Retinal pigment epithelial cell (primary cell): ENCODE results near the gene SLC25A43.

Experiments
- DNase-seq: peaks from one replicate; pipeline ENCODE4 v3.0.0-alpha.2; 2010; ENCODE audit warnings: low read depth
- H3K4me3 ChIP-seq: 2 replicates; pipeline ENCODE4 v1.5.1; 2011; ENCODE audit warnings: mild to moderate bottlenecking, low read length, control low read depth, moderate library complexity
- TF ChIP-seq, protein P1 (sequence below): conservative IDR thresholded peaks from 2 replicates; pipeline ENCODE4 v1.5.1; 2011; ENCODE audit warnings: low read depth, low read length, control low read depth, inconsistent platforms

The SLC25A43 gene

DNA sequence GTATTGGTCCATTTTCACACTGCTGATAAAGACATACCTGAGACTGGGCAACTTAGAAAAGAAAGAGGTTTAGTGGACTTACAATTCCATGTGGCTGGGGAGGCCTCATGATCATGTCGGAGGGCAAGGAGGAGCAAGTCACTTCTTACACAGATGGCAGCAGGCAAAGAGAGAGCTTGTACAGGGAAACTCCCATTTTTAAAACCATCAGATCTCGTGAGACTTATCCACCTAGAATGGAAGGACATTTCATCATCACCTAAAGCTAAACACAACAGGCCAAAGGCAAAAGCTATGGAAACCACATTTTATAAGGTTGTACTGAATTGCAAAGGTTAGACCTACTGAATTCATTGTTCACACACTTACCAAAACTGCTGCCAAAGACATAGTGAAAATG lies 6.0 kb upstream of the SLC25A43 start:
- TF ChIP-seq, protein P1, sequence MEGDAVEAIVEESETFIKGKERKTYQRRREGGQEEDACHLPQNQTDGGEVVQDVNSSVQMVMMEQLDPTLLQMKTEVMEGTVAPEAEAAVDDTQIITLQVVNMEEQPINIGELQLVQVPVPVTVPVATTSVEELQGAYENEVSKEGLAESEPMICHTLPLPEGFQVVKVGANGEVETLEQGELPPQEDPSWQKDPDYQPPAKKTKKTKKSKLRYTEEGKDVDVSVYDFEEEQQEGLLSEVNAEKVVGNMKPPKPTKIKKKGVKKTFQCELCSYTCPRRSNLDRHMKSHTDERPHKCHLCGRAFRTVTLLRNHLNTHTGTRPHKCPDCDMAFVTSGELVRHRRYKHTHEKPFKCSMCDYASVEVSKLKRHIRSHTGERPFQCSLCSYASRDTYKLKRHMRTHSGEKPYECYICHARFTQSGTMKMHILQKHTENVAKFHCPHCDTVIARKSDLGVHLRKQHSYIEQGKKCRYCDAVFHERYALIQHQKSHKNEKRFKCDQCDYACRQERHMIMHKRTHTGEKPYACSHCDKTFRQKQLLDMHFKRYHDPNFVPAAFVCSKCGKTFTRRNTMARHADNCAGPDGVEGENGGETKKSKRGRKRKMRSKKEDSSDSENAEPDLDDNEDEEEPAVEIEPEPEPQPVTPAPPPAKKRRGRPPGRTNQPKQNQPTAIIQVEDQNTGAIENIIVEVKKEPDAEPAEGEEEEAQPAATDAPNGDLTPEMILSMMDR = no peak
- no peak for DNase-seq

DNA sequence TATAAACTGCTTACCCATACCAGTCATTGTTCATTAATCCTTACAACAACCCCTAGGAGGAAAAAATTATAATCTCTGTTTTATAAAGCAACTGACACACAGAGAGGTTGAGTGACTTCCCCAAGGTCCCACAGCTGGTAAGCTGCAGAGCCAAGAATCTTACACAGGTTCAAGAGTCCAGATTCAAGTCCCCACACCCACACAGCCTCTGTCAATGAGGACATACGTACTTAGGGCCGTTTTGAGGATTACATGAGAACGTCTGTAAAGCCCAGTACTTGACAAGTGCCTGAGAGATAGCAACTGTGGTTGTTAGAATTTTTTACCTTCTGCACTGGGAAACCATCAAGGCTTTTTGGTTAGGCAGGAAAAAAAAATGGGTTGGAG lies 556 bp upstream of the SLC25A43 start:
- DNase-seq = no peak
- H3K4me3 ChIP-seq = peak overlapping the region; percentile 46
- TF ChIP-seq, protein P1 = no peak

More for the DNA sequence above, 6.0 kb upstream of the SLC25A43 start:
- no peak overlapping the region for H3K4me3 ChIP-seq

DNA sequence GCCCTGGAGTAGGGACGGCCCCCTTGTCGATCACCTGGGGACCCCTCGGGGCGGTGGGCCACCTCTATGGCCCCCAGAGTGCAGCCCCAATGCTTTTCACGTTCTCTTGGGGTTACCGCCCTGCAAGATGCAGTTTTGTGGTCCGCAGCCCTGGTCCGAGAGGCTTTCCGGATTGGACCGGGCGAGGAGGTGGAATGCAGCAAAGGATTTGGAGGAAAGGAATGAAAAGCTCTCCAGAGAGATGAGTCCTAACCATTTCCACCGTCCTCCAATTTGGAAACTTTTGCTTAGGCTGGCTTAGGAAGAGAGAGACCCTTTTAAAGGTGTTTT lies 601 bp downstream of the SLC25A43 start:
- no peak for DNase-seq
- TF ChIP-seq, protein P1 = no peak
- peak overlapping the region; percentile 46 for H3K4me3 ChIP-seq

DNA sequence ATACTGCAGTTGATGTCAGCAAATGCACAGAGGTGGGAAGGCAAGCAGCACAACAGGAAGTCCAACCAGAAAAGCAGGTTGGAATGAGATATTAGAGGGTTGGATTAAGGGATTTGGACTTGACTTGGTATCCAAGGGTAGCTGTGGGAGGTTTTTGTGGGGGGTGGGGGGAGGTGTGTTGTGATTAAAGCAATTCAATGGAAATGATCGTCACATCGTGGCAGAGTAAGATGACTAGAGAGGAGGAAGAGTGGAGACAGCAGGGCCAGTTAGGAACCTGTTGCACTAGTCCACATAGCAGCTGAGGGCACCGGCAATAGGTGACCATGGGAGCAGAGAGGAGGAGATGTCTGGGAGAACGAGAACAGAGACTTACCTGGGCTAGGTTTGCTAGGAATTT lies 2.4 kb downstream of the SLC25A43 start:
- TF ChIP-seq, protein P1 = no peak

DNA sequence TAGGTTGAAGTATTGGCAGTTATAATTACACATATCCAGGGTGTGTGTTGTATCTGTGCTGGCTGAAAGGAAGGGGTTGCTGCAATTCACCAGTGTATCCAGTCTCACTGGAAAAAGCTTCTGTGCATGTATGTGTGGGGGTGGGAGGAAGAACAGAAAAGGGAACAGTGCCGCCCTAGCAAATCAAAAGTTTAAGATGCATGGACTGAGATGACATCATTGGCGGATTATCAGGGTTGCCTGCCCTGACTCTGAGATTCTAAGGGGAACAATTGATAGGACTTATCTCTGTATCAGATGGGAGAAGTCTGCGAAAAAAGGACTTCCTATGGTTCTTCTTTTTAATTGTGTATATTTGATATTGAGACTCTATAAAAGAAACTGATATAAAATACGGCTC lies 3.5 kb downstream of the SLC25A43 start:
- TF ChIP-seq, protein P1 = no peak
- no peak overlapping the region for H3K4me3 ChIP-seq
- no peak for DNase-seq

More for the DNA sequence above, 2.4 kb downstream of the SLC25A43 start:
- H3K4me3 ChIP-seq = no peak overlapping the region
- DNase-seq = no peak

DNA sequence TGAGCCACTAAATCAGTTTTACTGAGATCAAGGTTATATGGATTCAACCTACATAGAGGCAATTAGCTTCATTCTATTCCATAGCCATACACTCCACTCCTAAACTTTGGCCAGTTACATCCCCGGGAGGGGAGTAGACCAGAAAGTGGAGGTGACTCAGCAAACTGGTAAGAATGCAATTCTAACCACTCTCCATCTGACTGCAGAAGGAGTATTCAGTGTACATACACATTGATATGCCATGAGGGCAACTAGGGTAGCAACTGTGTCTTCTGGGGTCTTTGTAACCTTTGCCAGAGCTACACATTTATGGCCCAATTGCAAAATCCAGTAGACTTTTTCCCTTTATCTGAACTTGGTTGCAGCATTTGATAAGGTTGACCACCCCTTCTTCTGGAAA lies 7.6 kb downstream of the SLC25A43 start:
- no peak overlapping the region for H3K4me3 ChIP-seq
- TF ChIP-seq, protein P1 = no peak
- no peak for DNase-seq

DNA sequence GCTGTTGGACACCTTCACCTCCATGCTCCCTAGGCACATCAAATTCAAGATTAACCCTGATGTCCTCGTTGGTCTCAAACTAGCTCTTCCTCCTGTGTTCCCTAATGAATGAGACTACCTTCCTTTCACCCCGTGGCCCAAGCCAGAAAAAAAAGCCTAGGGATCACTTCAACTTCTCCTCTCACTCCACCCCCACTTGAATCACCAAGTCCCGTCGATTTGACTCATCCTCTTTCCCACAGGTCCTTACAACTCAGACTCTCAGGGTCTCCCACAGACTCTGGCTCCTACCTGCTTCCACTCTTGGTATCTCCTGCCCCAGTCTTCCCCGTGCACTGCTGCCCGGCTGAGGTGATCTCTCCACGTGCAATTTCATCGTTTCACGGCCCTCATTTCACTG lies 8.5 kb downstream of the SLC25A43 start:
- no peak for DNase-seq
- TF ChIP-seq, protein P1 = no peak
- no peak overlapping the region for H3K4me3 ChIP-seq
